Naive thymus-derived CD4-positive, alpha-beta T cell (primary cell): ENCODE measurements around the gene PLPP4. TPM values are rescaled to one million over a fixed set of nuclear protein-coding genes. Genes with fewer than 3 reads are reported as not detected.

Experiments used
- ATAC-seq: fragments of 150-1000 bp; cut with Tn5 transposase; 2 replicates; pipeline ENCODE4 v1.10.0; 2021; ENCODE audit warnings: mild to moderate bottlenecking, moderate library complexity
- CTCF ChIA-PET: fragments of 350-600 bp; sonication (Branson Sonifier 250); formaldehyde crosslinking; loops from one replicate; lab custom pipeline; 2021; ENCODE audit warnings: antibody characterized with exemption; lab: Charles Lee
- POLR2A ChIA-PET: fragments of 350-600 bp; sonication (Branson Sonifier 250); formaldehyde crosslinking; loops from one replicate; lab custom pipeline; 2021; ENCODE audit warnings: antibody characterized with exemption, inconsistent platforms; lab: Charles Lee
- DNase-seq, 9 donors: peaks; one replicate each; pipeline versions ENCODE4 v3.0.0 to v3.0.0-alpha.2; 2020 to 2022; ENCODE audit warnings: mixed read lengths in 1 of 9
- H3K27ac ChIP-seq: one replicate; pipeline ENCODE4 v1.7.0; 2013; ENCODE audit warnings: mild to moderate bottlenecking, low read depth, low read length, moderate library complexity
- H3K27me3 ChIP-seq, 2 donors: one replicate each; pipeline ENCODE4 v1.7.0; 2013; ENCODE audit warnings: low read length in 2 of 2, mild to moderate bottlenecking in 2 of 2, moderate library complexity in 2 of 2; ENCODE audit not compliant: control insufficient read depth in 2 of 2, insufficient read depth in 2 of 2
- H3K36me3 ChIP-seq, 3 experiments: 1 replicate in 2 of 3; 2 replicates in 1 of 3; pipeline ENCODE4 v1.7.0; 2013; ENCODE audit warnings: low read length in 3 of 3, mild to moderate bottlenecking in 3 of 3, moderate library complexity in 1 of 3; ENCODE audit not compliant: insufficient read depth in 3 of 3, control insufficient read depth in 2 of 3
- H3K4me1 ChIP-seq, 2 donors: one replicate each; pipeline ENCODE4 v1.7.0; 2013; ENCODE audit warnings: low read length in 2 of 2, mild to moderate bottlenecking in 2 of 2, moderate library complexity in 1 of 2; ENCODE audit not compliant: control insufficient read depth in 2 of 2, insufficient read depth in 2 of 2
- H3K4me3 ChIP-seq: 2 replicates; pipeline ENCODE4 v1.7.0; 2013; ENCODE audit warnings: mild to moderate bottlenecking, low read length
- H3K9me3 ChIP-seq, 3 experiments: 1 replicate in 2 of 3; 2 replicates in 1 of 3; pipeline ENCODE4 v1.7.0; 2013; ENCODE audit warnings: low read length in 3 of 3; ENCODE audit not compliant: control insufficient read depth in 2 of 3
- H3K27ac Mint-ChIP-seq, 9 donors: one replicate each; pipeline ENCODE4 v1.8.0; 2020 to 2022; ENCODE audit warnings: mixed read lengths in 9 of 9, mild to moderate bottlenecking in 8 of 9, moderate library complexity in 5 of 9, inconsistent platforms in 2 of 9
- H3K27me3 Mint-ChIP-seq, 5 donors: one replicate each; pipeline ENCODE4 v1.8.0; 2021 to 2022; ENCODE audit warnings: mixed read lengths in 5 of 5, mild to moderate bottlenecking in 1 of 5
- H3K36me3 Mint-ChIP-seq, 5 donors: one replicate each; pipeline ENCODE4 v1.8.0; 2020 to 2022; ENCODE audit warnings: mixed read lengths in 5 of 5, mild to moderate bottlenecking in 3 of 5, inconsistent platforms in 1 of 5
- H3K4me1 Mint-ChIP-seq, 7 donors: one replicate each; pipeline ENCODE4 v1.8.0; 2020 to 2022; ENCODE audit warnings: mixed read lengths in 7 of 7, mild to moderate bottlenecking in 3 of 7, inconsistent platforms in 1 of 7
- H3K4me3 Mint-ChIP-seq, 10 donors: one replicate each; pipeline ENCODE4 v1.8.0; 2020 to 2022; ENCODE audit warnings: mild to moderate bottlenecking in 10 of 10, mixed read lengths in 10 of 10, moderate library complexity in 6 of 10, inconsistent platforms in 2 of 10
- H3K9me3 Mint-ChIP-seq, 11 donors: one replicate each; pipeline ENCODE4 v1.8.0; 2020 to 2022; ENCODE audit warnings: mixed read lengths in 11 of 11, mild to moderate bottlenecking in 4 of 11, inconsistent platforms in 1 of 11, moderate library complexity in 1 of 11
- intact Hi-C, 2 donors: fragments of 100-400 bp; cut with micrococcal nuclease; formaldehyde crosslinking; loops; one replicate each; pipeline ENCODE4 v1.15.1; 2023
- polyA plus RNA-seq, 2 donors: library from polyadenylated mRNA; unstranded; fragments of 300-500 nt; fragmentation: Illumina TruSeq; gene quantifications; one replicate each; pipeline ENCODE4 v1.2.3, GENCODE V29; 2021
- total RNA-seq, 6 experiments: library from RNA in 5 of 6; stranded (reverse) in 5 of 6; gene quantifications; 1 replicate in 5 of 6; 2 replicates in 1 of 6; pipeline ENCODE4 v1.2.3 and lab custom pipeline; 2021 to 2026

The PLPP4 gene
- total and polyA plus RNA-seq, 7 experiments from 2014 or later = not detected

DNA sequence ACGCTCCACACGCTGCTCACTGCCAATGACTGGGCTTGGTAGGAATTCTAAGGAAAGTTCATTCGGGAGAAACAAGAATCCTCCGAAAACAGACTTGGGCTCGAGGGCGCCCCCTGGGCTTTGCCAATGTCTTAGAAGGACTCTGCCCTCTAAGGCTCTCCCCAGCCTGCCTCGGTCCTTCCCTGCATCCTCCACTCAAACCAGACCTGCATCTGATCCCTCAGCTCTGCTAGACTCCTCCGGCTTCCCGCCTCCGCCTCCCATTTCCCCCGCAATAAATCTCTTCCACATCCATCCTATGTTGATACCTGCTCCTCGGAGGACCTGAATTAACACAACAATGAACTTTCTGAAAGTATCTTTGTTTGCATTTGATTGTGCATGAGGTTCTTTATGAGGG, 177.6 kb downstream of the PLPP4 start:
- H3K9me3 ChIP-seq = no peaks in the 10 kb centered on the region
- ChIA-PET POLR2A (no interaction called here), CTCF (no interaction called here)
- H3K27me3 ChIP-seq = no peaks in the 10 kb centered on the region
- Mint-ChIP-seq H3K27me3 (peaks cover 0 to 28% (median 8%) of the 10 kb centered on the region in 5 donors), H3K27ac (no peak overlapping the region), H3K4me3 (no peak overlapping the region), H3K9me3 (peaks cover 0 to 7% (median 3%) of the 10 kb centered on the region in 11 donors), H3K4me1 (no peaks in the 10 kb centered on the region), H3K36me3 (no peaks in the 10 kb centered on the region)
- H3K4me3 ChIP-seq = no peak overlapping the region
- H3K36me3 ChIP-seq = no peaks in the 10 kb centered on the region
- no peak overlapping the region for H3K27ac ChIP-seq
- H3K4me1 ChIP-seq = no peaks in the 10 kb centered on the region
- intact Hi-C loops = no loop called here
- DNase-seq (no peak), ATAC-seq (no peak)
